ENCODE results near the gene C4orf54. TPM values are rescaled to one million over a fixed set of nuclear protein-coding genes. Genes with fewer than 3 reads are reported as not detected.

C4orf54 gene
- total RNA-seq, 1 donor from 2014 or later, result not detected

DNA sequence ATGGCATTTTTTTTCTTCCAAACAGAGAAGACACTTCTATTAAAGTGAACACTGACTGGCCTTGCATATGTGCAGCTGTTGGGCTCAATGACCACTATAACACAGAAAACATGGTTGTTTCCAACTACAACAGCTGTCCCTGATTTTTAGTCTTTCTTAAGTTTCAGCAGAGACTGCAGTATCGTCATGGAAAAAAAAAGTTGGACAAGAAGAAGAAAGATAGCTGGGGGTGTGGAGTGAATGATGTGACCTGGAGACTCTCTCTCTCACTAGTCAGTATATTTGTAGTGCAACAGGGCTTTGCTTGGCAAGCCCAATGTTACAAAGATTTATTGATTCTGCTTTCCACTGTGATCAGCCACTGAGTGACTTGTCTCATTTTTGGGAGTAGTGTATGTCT is 29.5 kb upstream of the C4orf54 start:
- intact Hi-C loops (cut with DNase I), result no loop called here
- H3K27me3 ChIP-seq (ENCODE audit: low read depth), result no peaks in the 10 kb centered on the region
- no peaks in the 10 kb centered on the region for H3K4me1 ChIP-seq
- DNase-seq (no peak), ATAC-seq (peak in 1 of 2 donors; percentile 61)
- H3K9me3 ChIP-seq, result peaks cover 12% of the 10 kb centered on the region
- H3K4me3 ChIP-seq, result no peak overlapping the region
- H3K36me3 ChIP-seq, result no peaks in the 10 kb centered on the region
- H3K27ac ChIP-seq, result no peak overlapping the region
- no peak for TF ChIP-seq CTCF (IDR thresholded peaks at IDR 0.05)

GRCh38 chr4:99685234-99685633 is 27.6 kb upstream of the C4orf54 start:
- peaks cover 2% of the 10 kb centered on the region for H3K9me3 ChIP-seq
- no peaks in the 10 kb centered on the region for H3K27me3 ChIP-seq (ENCODE audit: low read depth)
- H3K4me1 ChIP-seq, result no peaks in the 10 kb centered on the region
- no peak for DNase-seq
- H3K27ac ChIP-seq, result no peak overlapping the region
- H3K4me3 ChIP-seq, result no peak overlapping the region
- no peak for ATAC-seq
- no peak for TF ChIP-seq CTCF (IDR thresholded peaks at IDR 0.05)
- intact Hi-C loops (cut with DNase I), result no loop called here
- H3K36me3 ChIP-seq, result no peaks in the 10 kb centered on the region

DNA sequence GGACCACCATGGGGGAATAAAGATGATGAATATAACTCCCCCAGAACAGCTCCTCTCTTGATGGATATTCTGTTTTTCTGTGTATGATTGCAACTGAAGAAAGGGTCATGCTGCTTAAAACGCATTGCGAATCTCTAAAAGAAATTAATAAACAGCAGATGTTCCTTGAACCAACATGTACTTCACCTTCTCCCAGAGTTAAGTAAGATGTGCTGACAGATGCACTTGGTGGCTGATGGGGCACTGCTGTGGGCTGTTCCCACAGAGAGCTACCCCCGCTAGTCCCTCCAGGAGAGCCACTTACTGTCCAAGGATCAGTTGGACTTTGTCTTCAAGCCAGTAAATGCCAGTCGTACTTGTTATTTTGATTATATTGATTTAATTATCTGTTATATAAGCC is 26.3 kb upstream of the C4orf54 start:
- H3K27ac ChIP-seq, result no peak overlapping the region
- H3K4me1 ChIP-seq, result no peaks in the 10 kb centered on the region
- DNase-seq, result no peak
- no peaks in the 10 kb centered on the region for H3K9me3 ChIP-seq
- TF ChIP-seq CTCF (IDR thresholded peaks at IDR 0.05), result no peak
- no peaks in the 10 kb centered on the region for H3K27me3 ChIP-seq (ENCODE audit: low read depth)
- intact Hi-C loops (cut with DNase I), result no loop called here
- no peaks in the 10 kb centered on the region for H3K36me3 ChIP-seq
- H3K4me3 ChIP-seq, result no peak overlapping the region
- ATAC-seq, result no peak

DNA sequence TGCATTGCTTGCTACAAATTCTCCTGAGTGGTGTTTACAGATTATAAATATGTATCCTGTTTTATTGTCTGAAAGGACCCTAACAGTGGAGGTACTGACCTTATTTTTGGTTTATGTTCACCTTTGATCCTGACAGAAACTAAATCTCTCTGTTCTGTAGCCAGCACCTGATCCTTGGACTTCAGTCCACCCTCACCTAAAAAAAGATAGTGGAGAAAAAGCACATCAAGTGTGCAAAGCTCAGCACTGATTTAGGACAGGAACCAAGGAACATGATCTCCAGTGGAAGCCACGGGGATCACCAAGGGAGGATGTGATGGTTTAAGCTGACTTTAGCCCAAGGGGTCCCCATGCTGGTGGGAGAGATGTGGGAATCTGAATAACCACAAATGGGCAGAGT is 22.3 kb upstream of the C4orf54 start:
- Histone ChIP-seq H3K9me3 (no peaks in the 10 kb centered on the region), H3K27me3 (ENCODE audit: low read depth) (no peaks in the 10 kb centered on the region), H3K4me1 (no peaks in the 10 kb centered on the region), H3K36me3 (no peaks in the 10 kb centered on the region), H3K4me3 (no peak overlapping the region), H3K27ac (no peak overlapping the region)
- intact Hi-C loops (cut with DNase I), result no loop called here
- TF ChIP-seq CTCF (IDR thresholded peaks at IDR 0.05), result no peak
- no peak for DNase-seq
- ATAC-seq, result no peak

GRCh38 chr4:99679204-99679603 is 21.6 kb upstream of the C4orf54 start:
- no peak for DNase-seq
- no peak overlapping the region for H3K27ac ChIP-seq

More at GRCh38 chr4:99679204-99679603, 21.6 kb upstream of the C4orf54 start:
- no peaks in the 10 kb centered on the region for H3K4me1 ChIP-seq
- no peak overlapping the region for H3K4me3 ChIP-seq
- ATAC-seq, result no peak
- no peaks in the 10 kb centered on the region for H3K27me3 ChIP-seq (ENCODE audit: low read depth)
- intact Hi-C loops (cut with DNase I), result no loop called here
- H3K9me3 ChIP-seq, result no peaks in the 10 kb centered on the region
- TF ChIP-seq CTCF (IDR thresholded peaks at IDR 0.05), result no peak
- H3K36me3 ChIP-seq, result no peaks in the 10 kb centered on the region

Data from lower lobe of right lung (tissue), 2 donors.